ENCODE measurements around the gene CD83. TPM values are rescaled to one million over a fixed set of nuclear protein-coding genes. Genes with fewer than 3 reads are reported as not detected.

CD83 gene
- total and polyA plus RNA-seq, 2 of the 8 experiments (the other 6 are each of a cell fraction or from before 2014, with no cell fraction given) = 4.6 to 8.5 TPM

DNA sequence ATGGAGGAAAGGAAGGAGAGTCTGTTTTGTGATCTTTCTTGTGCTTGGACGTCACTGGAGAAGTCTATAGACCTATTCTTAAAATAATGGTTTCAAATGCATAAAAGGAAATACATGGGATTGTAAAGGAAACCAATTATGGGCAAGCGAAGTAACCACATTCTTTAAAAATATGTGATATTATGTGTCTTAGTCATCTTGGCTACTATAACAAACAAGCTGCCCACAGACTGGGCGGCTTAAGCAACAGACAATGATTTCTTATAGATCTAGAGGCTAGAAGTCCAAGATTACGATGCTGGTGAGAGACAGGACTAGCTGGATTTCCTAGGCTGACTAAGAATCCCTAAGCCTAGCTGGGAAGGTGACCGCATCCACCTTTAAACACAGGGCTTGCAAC is 49.4 kb upstream of the CD83 start:
- Histone ChIP-seq H3K56ac (replicated peaks; ENCODE audit: insufficient read length, low read depth, low read length) (no peak overlapping the region), H3K14ac (ENCODE audit: insufficient read length) (no peak overlapping the region), H2BK20ac (ENCODE audit: low read length) (no peak overlapping the region), H3K79me1 (ENCODE audit: low read depth, low read length) (no peaks in the 10 kb centered on the region), H3K79me2 (ENCODE audit: control insufficient read depth in 1 of 2, insufficient read depth in 2 of 2, low read length in 2 of 2) (no peaks in the 10 kb centered on the region), H3K4me3 (ENCODE audit: extremely low read depth in 1 of 4, insufficient read depth in 2 of 4, low read depth in 3 of 4, low read length in 4 of 4) (no peak overlapping the region), H3K4me2 (ENCODE audit: insufficient read depth in 1 of 2, low read depth in 2 of 2, low read length in 2 of 2) (no peak overlapping the region), H3K4me1 (replicated peaks in 1 of 4; ENCODE audit: control insufficient read depth in 3 of 4, insufficient read depth in 4 of 4, low read length in 3 of 4) (no peaks in the 10 kb centered on the region), H2BK120ac (replicated peaks; ENCODE audit: low read depth, low read length) (no peak overlapping the region), H3K27me3 (replicated peaks in 1 of 4; ENCODE audit: control insufficient read depth in 3 of 4, extremely low read depth in 1 of 4, insufficient read depth in 3 of 4, low read length in 3 of 4) (no peaks in the 10 kb centered on the region), H3K36me3 (ENCODE audit: control insufficient read depth in 2 of 4, insufficient read depth in 4 of 4, low read length in 3 of 4) (no peaks in the 10 kb centered on the region), H3K18ac (ENCODE audit: extremely low read depth, low read length) (no peak overlapping the region), H3K23me2 (ENCODE audit: low read depth, low read length) (no peaks in the 10 kb centered on the region), H4K91ac (replicated peaks; ENCODE audit: insufficient read length, low read length) (no peak overlapping the region), H3K4ac (replicated peaks; ENCODE audit: insufficient read length, low read depth, low read length) (no peak overlapping the region), H3K23ac (ENCODE audit: insufficient read length) (no peak overlapping the region), H3K27ac (ENCODE audit: low read depth, low read length) (no peak overlapping the region), H2AK5ac (ENCODE audit: low read depth, low read length) (no peak overlapping the region), H2BK5ac (ENCODE audit: low read depth, low read length) (no peak overlapping the region), H2BK12ac (ENCODE audit: low read depth, low read length) (no peak overlapping the region), H3K9me3 (ENCODE audit: insufficient read depth in 2 of 2, low read depth in 1 of 2, low read length in 1 of 2) (no peaks in the 10 kb centered on the region), H4K8ac (ENCODE audit: extremely low read depth, insufficient read depth, low read length) (no peak overlapping the region), H2BK15ac (ENCODE audit: low read length) (no peak overlapping the region), H4K20me1 (replicated peaks in 1 of 2; ENCODE audit: control insufficient read depth in 1 of 2, insufficient read depth in 2 of 2, low read length in 2 of 2) (no peaks in the 10 kb centered on the region), H3K9ac (replicated peaks in 1 of 4; ENCODE audit: extremely low read depth in 1 of 4, low read depth in 3 of 4, low read length in 3 of 4) (no peak overlapping the region), H4K5ac (ENCODE audit: insufficient read length, low read depth, low read length) (no peak overlapping the region), H2AFZ (ENCODE audit: low read length) (no peak overlapping the region)
- CTCF ChIA-PET (ENCODE audit: partially characterized antibody) = interaction anchor here (0.7 to 8.3 kb wide), 19 partner anchors 10 to 325 kb away, joined by 3 to 193 read pairs (median 5); partner anchors contain the start of gene RNF182
- POLR2A ChIA-PET (ENCODE audit: partially characterized antibody) = no interaction called here
- TF ChIP-seq SAP30 (IDR thresholded peaks at IDR 0.05; ENCODE audit: insufficient read depth, insufficient replicate concordance, low read length) (no peak), TEAD4 (IDR thresholded peaks at IDR 0.05; ENCODE audit: low read depth, low read length) (no peak), BACH1 (IDR thresholded peaks at IDR 0.05; ENCODE audit: low read length) (no peak)
- WGBS, 2 experiments (ENCODE audit: extremely low coverage in 1 of 2, insufficient coverage in 1 of 2, insufficient read length in 1 of 2, insufficient replicate concordance in 2 of 2, low coverage in 1 of 2, low lambda C conversion rate in 2 of 2, missing lambda C conversion rate in 1 of 2) = 89% methylated on average over 5 of the region's 5 CpGs; no CpG with 5 or more reads in 1 of the 2 experiments
- FAIRE-seq = no peak
- no peak for DNase-seq (ENCODE audit: low read depth in 1 of 2, low spot score in 2 of 2)
